HG02798 (cell line): ENCODE data around the gene DUS3L.
"Not testable (repeated sequence)": the region's sequence is repeated elsewhere in the genome, so short reads cannot be mapped to it uniquely, and the experiment has no call there.

Source experiments
- ATAC-seq: cut with Tn5 transposase; IDR thresholded peaks from one replicate; pipeline ENCODE4 v1.9.1; 2021; ENCODE audit warnings: mild to moderate bottlenecking; ENCODE audit not compliant: unreplicated experiment, poor library complexity

Gene DUS3L

DNA sequence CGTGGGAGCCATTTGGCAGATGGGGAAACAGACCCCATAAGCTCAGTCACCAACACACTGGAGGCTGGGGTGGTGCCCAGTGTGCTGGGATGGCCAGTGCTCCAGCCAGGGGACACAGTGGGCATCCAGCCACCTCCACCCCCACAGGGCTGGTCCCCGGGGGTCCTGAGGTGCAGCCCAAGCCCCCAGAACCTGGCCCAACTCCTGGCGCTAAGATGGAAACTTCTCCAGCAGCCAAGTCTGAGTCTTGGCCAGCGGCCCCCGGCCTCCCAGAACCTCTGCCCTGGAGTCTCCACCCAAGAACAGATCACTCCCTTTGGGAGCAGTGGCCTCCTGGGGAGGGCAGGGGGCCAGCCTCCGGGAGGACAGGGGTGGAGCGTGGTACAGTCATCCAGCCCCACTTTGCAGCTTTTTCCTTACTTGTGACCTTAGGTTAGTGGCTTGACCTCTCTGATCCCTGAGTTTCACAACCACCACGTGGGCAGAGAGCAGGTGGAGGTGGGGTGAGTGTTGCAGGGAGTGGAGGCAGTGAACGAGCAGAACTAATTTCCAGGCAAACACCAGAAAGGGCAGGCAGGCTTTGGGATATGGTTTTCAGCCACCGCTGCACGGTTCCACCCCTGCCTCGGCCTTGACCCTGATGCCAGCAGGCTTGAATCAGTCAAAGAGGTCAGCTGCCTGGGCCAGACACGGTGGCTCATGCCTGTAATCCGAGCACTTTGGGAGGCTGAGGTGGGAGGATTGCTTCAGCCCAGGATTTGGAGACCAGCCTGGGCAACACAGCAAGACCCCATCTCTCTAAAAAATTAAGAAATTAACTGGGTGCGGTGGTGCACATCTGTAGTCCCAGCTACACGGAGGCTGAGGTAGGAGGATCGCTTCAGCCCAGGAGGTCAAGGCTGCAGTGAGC, 9.7 kb upstream of the DUS3L start:
- ATAC-seq = no peak

DNA sequence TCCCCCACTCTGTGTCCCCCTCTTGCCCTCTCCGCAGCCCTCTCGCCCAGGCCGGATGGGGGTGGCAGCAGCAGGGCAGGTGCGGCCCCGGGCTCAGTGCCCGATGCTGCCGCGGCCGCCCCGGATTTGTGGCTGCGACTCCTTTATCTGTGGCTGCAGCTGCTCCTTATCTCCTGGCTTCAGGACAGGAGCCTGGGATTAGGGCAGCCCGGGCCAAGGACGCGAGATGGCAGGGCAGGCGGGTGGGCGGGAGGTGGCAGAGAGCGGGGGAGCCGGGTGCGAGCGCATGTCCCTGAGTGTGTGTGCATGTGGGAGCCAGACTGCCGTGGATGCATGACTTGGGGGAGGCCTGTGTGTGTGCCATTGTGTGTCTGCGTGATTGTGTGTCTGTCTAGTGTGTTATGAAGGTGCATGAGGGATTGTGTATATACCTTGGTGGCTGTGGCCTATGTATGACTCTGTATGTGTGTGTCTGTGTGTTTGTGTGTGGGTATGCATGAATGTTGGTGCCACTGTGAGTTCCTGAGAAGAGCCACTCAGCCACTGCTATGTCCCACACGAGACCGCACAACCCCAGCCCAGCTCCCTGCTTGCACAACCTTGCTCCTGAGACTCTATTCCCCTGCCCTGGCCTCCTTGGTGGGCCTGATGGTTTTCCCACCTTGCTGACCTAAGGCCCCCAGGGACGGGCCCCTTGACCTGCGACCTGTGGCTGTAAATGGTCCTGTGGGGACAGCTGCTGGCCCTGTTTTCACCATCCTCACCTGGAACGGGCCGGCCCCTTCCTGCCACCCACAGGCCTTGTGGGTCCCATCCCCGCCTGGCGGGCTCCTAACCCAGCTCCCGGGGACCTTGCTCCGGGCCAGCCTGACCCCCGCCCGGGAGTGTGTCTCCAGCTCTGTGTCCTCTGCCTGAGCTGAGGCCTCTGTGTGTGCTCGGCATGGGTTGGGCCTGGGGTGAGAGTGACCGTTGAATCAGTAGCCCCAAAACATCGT, 8.6 kb upstream of the DUS3L start:
- ATAC-seq = no peak

DNA sequence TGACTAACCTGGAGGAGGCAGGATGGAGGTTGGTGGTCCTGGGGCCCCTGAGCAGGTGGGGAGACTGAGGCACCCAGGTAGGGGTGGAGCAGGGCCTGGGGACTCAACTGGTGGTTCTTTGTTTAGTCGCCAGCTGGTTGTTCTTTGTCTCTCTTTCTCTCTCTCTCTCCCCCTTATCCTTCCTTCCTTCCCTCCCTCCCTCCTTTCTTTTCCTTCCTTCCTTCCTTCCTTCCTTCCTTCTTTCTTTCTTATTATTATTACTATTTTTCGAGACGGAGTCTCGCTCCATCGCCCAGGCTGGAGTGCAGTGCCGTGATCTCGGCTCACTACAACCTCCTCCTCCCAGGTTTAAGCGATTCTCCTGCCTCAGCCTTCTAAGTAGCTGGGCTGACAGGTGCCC, 7.3 kb upstream of the DUS3L start:
- ATAC-seq = no peak

DNA sequence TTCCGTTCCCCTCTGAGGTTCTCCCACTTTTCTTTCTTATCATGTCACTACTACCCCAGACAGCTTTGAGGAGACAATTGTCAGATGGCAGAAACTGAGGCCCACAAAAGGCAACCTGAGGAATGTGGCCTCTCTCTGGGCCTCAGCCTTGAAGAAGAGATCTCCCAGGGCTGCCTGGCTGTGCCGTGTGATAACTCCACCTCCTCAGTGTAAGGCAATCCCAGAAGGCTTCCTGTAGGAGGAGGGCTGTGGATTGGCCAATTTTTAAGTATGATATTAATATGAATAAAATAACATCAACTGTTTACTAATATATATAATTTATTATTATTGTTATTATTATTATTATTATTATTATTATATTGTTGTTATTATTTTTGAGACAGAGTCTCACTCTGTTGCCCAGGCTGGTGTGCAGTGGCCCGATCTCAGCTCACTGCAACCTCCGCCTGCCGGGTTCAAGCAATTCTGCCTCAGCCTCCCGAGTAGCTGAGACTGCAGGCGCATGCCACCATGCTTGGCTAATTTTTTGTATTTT, 4.5 kb upstream of the DUS3L start:
- no peak for ATAC-seq

DNA sequence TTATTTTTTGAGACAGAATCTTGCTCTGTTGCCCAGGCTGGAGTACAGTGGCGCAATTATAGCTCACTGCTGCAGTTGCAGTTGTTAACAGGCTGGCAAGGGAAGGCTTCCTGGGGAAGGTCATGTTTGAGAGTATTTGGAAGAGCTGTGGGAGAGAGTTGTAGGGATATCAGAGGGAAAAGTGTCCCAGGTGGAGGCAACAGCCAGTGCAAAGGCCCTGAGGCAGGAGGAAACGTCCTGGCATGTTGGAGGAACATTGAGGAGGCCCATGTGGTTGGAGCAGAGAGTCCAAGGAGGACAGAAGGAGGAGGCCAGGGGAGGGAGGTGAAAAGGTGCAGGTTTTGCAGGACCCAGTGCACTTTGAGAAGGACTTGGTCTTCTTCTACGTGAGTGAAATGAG, 2.2 kb upstream of the DUS3L start:
- ATAC-seq = no peak

DNA sequence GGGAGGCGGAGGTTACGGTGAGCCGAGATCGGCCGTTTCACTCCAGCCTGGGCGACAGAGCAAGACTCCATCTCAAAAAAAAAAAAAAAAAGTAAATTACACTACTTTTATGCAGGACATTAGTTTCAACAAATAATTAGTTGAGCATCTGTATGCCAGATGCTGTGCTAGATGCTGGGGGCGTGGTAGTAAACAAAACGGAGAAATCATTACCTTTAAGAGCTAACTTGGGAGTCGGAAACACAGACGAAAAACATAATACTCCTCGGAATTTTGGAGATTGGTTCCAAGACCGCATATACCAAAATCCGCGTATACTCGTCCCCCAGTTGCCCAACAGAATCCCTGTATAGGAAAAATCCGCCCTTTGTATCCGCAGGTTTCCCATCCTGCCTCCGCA, 1.3 kb upstream of the DUS3L start:
- ATAC-seq = no peak

DNA sequence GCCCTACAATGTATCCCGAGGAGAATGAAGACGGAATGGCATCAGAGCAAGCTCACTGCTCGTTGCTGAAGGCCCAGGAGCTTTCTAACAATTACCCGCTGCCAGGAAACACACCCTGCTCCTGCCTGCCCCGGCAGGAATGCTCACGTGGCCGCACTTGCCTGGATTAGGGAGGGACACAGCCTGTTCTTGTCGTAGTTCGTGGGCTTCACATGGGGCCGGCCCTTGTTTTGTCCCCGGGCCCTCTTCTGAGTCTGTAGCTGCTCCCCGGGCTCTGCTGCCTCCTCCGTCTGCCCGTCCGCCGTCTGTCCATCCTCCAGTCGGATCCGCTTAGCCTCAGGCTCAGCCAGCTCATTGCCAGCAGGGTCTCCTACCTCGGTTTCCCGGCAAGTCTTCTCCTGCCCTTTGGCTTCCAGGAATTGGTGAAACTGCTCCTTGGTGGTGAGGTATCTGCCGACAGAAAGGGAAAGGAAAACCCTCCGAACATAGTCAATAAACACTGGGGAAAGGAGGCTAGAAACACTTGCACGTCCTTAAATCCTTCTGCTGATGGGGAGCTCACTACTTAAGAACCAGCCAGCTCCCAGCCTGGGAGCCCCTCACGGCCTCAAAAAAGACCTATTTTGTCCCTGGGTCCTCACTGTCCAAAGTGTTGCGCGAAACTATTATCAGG, 941 bp downstream of the DUS3L start:
- no peak for ATAC-seq

DNA sequence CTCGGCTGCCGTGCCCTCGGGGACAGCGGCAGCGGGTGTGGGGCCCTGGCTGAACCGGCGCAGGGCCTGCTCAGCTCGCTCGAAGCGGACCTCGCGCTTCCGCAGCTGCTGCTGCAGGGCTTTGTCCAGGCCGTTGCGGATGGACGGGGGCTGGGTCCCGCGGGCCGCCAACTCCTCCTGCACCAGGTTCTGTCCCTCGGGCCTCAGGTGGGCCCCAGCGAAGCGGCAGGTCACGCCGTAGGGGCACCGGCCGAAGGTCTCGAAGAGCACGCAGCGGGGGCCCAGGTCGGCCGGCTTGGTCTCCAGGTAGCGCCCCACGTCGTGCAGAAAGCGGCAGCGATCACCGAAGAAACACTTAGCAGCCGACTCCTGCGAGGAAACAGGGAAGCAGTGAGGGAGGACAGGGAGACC, 1.6 kb downstream of the DUS3L start:
- ATAC-seq = no peak

DNA sequence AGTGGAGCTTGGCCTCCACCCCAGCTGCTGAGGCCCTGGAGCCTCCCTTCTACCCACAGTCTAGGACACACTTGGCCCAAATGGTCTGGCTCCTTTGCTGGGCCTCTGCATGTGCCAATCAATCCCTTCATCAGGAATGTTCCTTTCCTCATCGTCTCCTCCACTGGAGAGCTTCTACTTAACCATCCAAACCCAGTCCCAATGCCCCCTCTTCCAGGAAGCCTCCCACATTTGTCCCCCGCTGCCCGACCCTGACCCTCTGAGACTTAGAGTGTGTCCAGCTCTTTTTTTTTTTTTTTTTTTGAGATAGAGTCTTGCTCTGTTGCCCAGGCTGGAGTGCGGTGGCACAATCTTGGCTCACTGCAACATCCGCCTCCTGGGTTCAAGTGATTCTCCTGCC, 2.5 kb downstream of the DUS3L start:
- ATAC-seq = no peak

DNA sequence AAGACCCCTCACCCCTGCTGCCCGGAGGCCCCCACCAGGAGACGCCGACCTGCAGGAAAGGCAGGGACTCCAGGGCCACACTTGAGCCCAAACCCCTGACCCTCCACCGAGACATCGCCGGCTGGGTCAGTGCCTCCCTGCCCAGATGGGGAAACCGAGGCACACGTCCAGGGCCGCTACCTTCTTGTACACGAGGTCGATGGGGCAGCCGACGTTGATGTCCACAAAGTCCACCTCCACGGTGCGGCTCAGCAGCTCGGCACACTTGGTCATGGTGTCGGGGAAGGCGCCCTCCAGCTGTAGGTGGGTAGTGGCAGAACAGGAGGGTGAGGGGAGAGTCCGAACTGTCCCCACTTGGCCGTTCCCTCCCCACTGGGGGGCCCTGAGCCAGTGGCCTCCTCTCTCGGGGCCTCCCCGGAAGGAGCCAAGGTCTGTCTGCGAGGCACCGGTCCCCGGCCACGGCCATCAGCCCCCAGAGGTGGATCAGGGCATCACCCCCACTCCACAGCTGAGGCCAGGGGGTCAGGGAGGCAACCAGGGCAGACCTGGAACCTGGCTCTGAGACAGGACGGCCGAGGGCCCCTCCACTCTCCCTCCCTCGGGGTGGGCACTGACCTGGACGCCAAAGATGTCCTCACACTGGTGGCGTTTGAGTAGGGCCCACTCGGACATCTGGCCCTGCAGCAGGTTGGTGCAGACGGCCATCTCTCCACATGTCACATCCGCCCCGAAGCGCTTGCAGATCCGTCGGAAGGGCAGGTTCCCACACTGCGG, 3.4 kb downstream of the DUS3L start:
- no peak for ATAC-seq

DNA sequence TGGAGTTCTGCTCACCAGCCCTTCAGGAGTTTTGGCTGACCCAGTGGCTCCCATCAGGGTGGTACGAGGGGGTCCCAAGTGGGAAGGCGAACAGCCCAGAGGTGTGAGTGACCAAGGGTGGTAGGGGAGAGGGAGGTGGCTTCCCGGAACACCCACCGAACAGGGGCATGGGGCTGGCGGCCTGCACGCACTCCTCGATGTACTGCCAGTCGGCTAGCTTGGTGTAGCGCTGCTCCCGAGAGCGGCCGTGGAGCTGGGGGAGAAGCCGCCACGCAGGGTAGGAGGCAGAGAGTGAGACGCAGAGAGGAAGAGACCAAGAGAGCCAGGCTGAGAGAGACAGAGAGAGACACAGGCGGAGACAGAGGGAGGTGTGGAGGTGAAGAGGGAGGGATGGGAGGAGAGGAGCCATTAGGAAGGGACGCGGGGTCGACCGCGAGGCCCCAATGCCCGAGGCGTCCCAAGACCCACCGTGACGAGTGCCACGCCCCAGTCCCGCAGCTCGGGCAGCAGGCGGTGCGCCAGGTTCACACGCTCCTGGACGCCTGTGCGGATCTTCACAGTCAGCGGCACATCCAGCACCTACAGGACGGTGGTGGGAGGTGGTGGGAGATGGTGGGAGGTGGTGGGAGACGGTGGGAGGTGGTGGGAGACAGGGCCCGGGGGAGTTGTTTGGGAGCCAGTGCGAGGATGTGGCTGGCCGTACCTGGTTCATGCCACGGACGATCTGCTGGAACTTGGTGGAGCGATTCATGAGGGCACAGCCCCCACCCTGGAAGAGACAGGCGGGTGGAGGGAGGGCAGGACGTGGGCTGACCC, 4.2 kb downstream of the DUS3L start:
- no peak for ATAC-seq

DNA sequence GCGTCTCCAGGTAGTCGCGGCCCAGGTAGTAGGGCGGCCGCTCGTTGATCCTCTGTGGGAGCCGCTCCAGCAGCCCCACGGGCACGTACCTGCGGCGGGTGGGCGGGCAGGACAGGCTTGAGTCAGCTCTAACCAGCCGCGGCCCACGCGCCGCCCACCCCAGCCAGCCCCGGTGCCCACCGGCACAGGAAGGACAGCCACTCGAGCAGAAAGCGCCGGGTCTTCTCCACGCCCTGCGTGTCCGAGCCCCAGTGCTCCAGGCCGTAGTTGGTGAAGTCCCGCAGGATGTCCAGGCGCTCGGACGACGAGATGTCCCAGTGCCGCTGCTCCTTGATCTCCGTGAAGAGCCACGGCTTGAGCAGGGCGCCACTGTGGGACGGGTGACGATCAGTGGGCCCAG, 5.5 kb downstream of the DUS3L start:
- no peak for ATAC-seq

DNA sequence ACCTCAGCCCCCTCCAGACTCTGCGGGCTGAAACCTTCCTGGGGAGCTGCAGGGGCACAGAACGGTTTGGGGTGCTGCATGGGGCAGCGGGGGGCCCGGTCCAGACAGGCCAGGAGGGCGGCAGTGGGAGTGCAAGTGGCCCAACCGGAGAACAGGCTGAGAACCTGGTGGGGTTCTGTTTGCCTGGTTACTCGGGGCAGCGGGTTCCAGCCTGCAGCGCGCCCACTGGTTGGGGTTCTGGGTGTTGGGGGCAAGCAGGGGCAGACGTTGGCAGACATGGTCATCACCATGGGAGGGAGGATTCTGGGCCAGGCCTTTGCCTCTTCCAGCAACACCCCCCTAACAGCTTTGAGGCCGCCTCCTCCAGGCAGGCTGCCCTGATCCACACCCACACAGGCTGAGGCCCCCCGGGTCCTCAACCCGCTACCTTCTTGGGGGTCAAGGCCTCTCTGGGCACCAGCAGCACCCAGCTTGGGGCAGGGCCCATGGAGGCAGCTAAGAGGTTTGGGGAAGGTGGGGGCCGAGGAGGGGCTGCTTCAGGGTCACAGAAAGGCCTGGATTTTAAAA, 6.3 kb downstream of the DUS3L start, which contains the start of gene PRR22:
Gene PRR22 (minus strand): TSS at position 166 of the 567 bp plus-strand sequence. CDS start 86 bp downstream, at position 80.
- no peak for ATAC-seq

DNA sequence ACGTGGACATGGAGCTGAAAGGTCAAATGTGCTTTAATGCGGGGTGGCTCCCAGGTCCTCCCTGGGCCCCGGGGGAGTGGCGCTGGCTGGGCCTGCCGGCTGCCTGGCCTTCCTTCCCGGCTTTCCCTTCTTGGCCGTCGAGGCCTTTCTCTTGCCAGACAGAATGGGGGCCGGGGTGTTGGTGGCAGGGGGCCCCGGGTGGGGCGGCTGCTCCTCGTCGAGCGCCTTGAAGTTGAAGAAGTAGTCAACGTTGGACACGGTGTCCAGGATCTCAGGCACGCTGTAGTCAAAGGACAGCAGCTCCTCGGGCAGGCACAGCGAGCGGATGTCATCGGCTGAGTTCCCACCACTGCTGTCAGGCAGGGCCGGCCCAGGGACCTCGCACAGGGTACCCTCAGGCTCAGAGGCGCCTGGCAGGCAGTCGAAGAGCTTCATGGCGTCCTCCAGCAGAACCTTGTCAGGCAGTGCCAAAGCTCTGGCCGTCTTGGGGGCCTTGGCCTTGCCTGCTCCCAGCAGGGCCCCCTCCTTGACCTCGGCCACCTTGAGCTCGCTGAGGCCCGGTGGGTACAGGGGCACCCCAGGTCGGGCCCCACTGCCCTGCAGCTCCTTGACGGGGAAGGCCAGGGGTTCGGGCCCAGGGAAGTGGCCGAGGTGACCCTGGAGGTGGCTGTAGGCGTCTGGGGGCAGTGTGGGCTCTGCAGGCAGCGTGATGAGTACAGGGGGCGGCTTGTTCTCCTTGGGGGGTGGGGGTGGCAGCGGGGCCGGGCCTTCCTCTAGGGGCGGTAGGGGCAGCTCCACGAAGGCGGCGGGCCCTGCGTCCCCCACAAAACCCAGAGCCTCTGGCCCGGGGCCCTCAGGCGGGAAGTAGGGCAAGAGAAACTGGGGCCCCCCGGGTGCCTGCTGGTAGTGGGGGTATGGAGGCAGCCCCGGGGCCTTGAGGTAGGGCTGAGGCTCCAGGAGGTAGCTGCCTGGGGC, 7.7 kb downstream of the DUS3L start:
- ATAC-seq = no peak

DNA sequence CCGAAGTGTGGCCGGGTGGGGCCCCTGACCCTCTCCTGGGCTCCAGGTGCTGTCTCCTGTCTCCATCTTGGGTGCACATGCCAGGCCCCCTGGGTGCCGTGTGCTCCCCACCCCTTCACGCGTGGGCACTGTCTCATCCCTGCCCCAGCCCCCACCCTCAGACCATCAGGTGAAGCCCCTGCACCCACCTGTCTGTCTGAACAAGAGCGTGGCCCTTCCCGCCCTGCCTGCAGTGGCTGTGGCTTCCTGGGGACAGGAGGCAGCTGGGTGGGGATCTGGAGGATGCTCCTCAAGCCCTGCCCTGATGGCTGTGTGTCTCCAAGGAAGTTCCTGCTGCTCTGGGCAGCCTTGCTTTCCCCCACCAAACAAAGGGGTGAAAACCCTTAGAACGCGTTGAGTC, 8.6 kb downstream of the DUS3L start:
- ATAC-seq = no peak

DNA sequence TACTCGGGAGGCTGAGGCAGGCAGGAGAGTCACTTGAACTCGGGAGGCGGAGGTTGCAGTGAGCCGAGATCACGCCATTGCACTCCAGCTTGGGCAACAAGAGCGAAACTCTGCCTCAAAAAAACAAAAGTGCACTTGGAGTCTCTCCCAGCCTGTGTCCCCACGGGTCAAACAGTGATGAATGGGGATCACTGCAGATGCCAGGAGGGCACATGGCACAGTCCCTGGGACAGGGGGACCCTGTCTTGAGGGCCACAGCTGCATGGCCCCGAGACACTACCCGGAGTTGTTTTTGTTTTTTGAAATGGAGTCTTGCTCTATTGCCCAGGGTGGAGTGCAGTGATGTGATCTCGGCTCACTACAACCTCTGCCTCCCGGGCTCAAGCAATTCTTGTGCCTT, 10.0 kb downstream of the DUS3L start:
- ATAC-seq = not testable (repeated sequence)

DNA sequence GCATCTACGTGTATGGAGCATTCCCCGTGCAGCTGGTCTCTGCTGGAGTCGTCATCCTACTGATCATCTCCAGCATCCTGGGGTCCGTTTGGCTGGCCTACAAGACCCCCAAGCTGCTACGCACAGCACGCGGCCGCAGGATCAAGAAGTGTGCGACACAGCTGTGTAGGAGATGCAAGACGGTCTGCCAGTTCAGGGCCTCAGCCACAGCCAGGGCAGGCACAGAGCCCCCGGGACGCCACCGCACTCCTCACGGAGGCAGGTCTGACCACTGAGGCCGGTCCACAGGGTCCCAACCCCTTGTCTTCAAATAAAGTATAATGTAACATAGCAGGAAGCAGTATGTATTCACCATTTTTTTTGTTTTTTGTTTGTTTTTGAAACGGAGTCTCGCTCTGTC, 12.6 kb downstream of the DUS3L start:
- no peak for ATAC-seq
